Measurements from ENCODE around the gene ZP4.

GRCh38 chr1:237863234-237863633 is 27.5 kb downstream of the ZP4 start:
- TF ChIP-seq CTCF (IDR thresholded peaks at IDR 0.05; ENCODE audit: insufficient read depth, low read depth, low read length): no peak
- TF ChIP-seq EZH2 (IDR thresholded peaks at IDR 0.05; ENCODE audit: insufficient read depth, low read length): no peak
